BLaER1 (cell line): ENCODE measurements around the gene PI4KA.

ENCODE experiments used
- H3K27ac ChIP-seq: shearing (Covaris generic); formaldehyde crosslinking; 2 replicates; pipeline ENCODE4 v1.8.1; 2022
- H3K27me3 ChIP-seq: shearing (Covaris generic); formaldehyde crosslinking; 2 replicates; pipeline ENCODE4 v1.8.1; 2022
- H3K36me3 ChIP-seq: shearing (Covaris generic); formaldehyde crosslinking; 2 replicates; pipeline ENCODE4 v1.8.1; 2022
- H3K4me1 ChIP-seq: shearing (Covaris generic); formaldehyde crosslinking; 2 replicates; pipeline ENCODE4 v1.8.1; 2022
- H3K4me2 ChIP-seq: shearing (Covaris generic); formaldehyde crosslinking; 2 replicates; pipeline ENCODE4 v1.8.1; 2022
- H3K4me3 ChIP-seq: shearing (Covaris generic); formaldehyde crosslinking; 2 replicates; pipeline ENCODE4 v1.8.1; 2022
- H3K9ac ChIP-seq: shearing (Covaris generic); formaldehyde crosslinking; 2 replicates; pipeline ENCODE4 v1.8.1; 2022
- H3K9me3 ChIP-seq: shearing (Covaris generic); formaldehyde crosslinking; 2 replicates; pipeline ENCODE4 v1.8.1; 2022
- H4K20me1 ChIP-seq: shearing (Covaris generic); formaldehyde crosslinking; 2 replicates; pipeline ENCODE4 v1.8.1; 2022
- Cebpa-rat ChIP-seq: shearing (Covaris generic); IDR thresholded peaks from 2 replicates; pipeline ENCODE4 v1.8.1; 2022

The PI4KA gene

DNA sequence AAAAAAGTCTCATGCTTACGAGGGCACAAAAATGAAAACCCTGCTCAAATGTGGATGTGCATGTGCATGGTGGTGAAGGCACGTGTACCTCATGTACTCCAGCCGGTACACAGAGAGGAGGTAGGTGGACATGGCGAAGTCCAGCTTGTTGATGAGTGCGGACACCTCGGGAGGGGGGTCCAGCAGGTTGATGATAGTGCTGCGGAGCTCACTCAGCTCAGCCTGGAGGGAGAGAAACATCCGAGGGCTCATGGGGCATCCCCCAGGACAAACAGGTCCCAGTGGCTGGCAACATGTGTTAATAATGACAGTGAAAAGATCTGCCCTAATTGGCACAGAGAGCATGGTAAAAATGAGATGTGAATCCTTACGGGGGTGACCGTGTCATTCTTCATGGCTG is 93.9 kb downstream of the PI4KA start:
- no peaks in the 10 kb centered on the region for H4K20me1 ChIP-seq
- no peaks in the 10 kb centered on the region for H3K27me3 ChIP-seq
- H3K4me3 ChIP-seq, result no peak overlapping the region
- TF ChIP-seq Cebpa-rat, result no peak
- no peak overlapping the region for H3K9ac ChIP-seq
- H3K4me2 ChIP-seq, result no peak overlapping the region
- peaks cover 73% of the 10 kb centered on the region for H3K36me3 ChIP-seq
- no peaks in the 10 kb centered on the region for H3K9me3 ChIP-seq
- H3K27ac ChIP-seq, result no peak overlapping the region
- H3K4me1 ChIP-seq, result peaks cover 14% of the 10 kb centered on the region

DNA sequence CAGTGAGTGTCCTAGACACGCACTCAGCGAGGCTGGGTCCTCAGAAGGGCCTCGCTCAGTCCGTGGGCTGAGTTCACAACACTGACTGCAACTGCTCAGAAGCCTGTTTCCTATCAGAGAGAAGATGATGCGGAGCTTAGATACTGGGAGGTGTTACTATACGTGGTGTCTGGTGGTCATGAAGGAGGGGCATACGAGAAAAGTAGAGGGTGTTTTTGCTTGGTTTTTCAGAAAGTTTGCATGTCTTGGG is 94.2 kb downstream of the PI4KA start:
- Histone ChIP-seq H3K4me2 (no peak overlapping the region), H3K9me3 (no peaks in the 10 kb centered on the region), H3K27me3 (no peaks in the 10 kb centered on the region), H3K4me3 (no peak overlapping the region), H3K9ac (no peak overlapping the region), H3K36me3 (peaks cover 76% of the 10 kb centered on the region), H3K4me1 (peaks cover 11% of the 10 kb centered on the region), H3K27ac (no peak overlapping the region), H4K20me1 (no peaks in the 10 kb centered on the region)
- no peak for TF ChIP-seq Cebpa-rat

DNA sequence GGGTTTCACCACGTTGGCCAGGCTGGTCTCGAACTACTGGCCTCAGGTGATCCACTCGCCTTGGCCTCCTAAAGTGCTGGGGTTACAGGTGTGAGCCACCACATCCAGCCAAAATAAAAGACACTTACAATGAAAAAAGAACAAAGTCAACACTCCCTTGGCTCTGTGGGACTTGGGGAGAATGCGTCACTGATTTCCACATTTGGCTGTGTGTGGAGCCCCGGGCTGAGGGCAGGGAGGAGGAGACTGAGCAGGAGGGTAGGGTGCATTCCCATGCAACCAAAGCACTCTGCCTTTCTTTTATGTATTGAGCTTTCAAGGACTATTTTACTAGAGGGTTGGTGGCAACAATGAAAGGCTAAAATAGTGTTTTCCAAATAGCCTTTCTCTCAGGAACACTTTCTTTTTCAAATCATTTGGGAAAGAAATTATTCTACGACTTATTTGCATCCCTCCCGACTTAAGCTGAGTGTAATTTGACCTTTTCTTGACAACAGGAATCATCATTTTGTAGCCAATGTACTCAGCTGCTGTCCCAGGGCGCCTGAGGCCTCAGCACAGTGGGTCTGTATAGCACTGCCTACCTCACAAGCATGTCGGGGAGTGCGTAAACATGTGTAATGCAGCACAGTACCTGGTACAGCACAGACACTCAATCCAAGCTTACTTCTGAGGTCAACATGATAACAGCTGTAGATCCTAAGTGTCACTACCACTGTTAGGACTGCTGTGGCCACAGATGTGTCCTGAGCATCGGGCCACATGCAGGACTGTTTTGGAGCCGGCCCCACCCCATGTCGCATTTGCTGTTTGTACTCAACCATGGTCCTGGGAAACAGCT is 94.8 kb downstream of the PI4KA start:
- Histone ChIP-seq H3K9me3 (no peaks in the 10 kb centered on the region), H3K9ac (no peak overlapping the region), H3K27me3 (no peaks in the 10 kb centered on the region), H3K4me2 (no peak overlapping the region), H3K4me3 (no peak overlapping the region), H3K27ac (no peak overlapping the region), H3K4me1 (peaks cover 6% of the 10 kb centered on the region), H4K20me1 (no peaks in the 10 kb centered on the region), H3K36me3 (peaks cover 82% of the 10 kb centered on the region)
- no peak for TF ChIP-seq Cebpa-rat

DNA sequence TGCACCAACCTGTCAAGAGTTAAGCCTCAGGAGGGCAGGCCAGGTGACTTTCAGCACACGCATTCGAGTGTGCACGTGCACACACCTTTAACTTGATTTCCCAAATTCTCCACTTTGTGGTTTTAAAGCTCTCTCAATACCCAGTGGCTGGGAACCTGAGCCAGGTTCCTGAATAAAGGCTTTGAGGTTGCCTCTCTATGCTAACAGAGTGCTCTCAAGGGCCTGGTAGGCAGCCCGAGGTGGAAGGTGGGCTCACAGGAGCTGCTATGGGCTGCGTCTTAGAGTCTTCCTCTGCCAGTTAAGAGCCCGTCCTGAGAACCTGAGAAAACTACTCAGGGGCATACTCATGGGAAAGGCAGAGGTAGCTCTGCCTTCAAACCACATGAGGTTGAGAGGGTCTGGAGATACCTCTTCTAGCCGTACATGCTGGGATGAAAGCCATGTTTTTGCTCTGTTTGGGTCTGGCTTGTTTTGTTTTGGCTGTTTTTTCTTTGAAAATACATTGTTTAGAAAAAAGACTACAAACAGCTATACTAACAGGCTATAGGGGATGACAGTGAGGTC is 96.3 kb downstream of the PI4KA start:
- H3K27ac ChIP-seq, result no peak overlapping the region
- no peaks in the 10 kb centered on the region for H3K9me3 ChIP-seq
- no peak overlapping the region for H3K9ac ChIP-seq
- H3K36me3 ChIP-seq, result peaks cover 85% of the 10 kb centered on the region
- TF ChIP-seq Cebpa-rat, result no peak
- H3K27me3 ChIP-seq, result no peaks in the 10 kb centered on the region
- H3K4me3 ChIP-seq, result no peak overlapping the region
- no peaks in the 10 kb centered on the region for H4K20me1 ChIP-seq
- no peak overlapping the region for H3K4me2 ChIP-seq
- H3K4me1 ChIP-seq, result no peaks in the 10 kb centered on the region

DNA sequence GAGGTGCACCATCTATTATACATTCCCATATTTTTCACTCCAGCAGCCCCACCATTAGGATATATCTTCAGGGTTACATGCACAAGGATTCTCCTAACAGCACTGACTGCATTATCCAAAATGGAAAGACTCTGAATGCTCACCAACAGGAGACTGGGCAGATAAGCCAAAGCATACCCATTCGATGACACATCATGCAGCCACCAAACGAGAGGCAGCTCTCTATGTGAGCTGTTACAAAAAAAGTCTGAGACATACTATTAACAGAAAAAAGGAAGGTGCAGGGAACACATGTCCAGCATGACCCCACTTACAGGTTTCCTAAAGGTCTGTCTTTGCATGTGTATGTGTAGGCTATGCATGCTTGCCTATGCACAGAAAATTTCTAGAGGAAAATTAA is 97.1 kb downstream of the PI4KA start:
- H3K27me3 ChIP-seq, result no peaks in the 10 kb centered on the region
- peaks cover 89% of the 10 kb centered on the region for H3K36me3 ChIP-seq
- no peak overlapping the region for H3K4me3 ChIP-seq
- H3K4me1 ChIP-seq, result no peaks in the 10 kb centered on the region
- H4K20me1 ChIP-seq, result no peaks in the 10 kb centered on the region
- no peak overlapping the region for H3K27ac ChIP-seq
- H3K4me2 ChIP-seq, result no peak overlapping the region
- no peak overlapping the region for H3K9ac ChIP-seq
- H3K9me3 ChIP-seq, result no peaks in the 10 kb centered on the region
- no peak for TF ChIP-seq Cebpa-rat

DNA sequence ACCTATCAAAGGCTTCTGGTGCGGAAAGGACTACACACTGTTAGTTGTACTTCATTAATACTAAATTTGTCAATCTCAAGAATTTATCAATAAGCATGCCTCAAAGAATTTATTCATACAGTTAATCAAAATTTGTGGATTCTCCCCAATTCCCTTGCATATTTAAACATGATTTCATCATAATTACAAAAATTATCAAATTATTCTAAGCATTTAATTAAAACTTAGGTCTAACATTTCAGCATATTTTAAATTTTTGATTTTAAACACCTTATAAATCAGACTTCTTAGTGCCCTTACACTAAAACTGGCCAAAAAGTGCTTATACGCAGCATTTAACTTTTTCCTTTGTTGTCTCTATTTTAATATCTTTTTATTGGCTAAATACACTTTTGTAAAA is 98.5 kb downstream of the PI4KA start:
- no peaks in the 10 kb centered on the region for H4K20me1 ChIP-seq
- no peak overlapping the region for H3K4me2 ChIP-seq
- no peak overlapping the region for H3K9ac ChIP-seq
- peaks cover 91% of the 10 kb centered on the region for H3K36me3 ChIP-seq
- no peak overlapping the region for H3K4me3 ChIP-seq
- H3K4me1 ChIP-seq, result no peaks in the 10 kb centered on the region
- H3K9me3 ChIP-seq, result no peaks in the 10 kb centered on the region
- H3K27ac ChIP-seq, result no peak overlapping the region
- TF ChIP-seq Cebpa-rat, result no peak
- H3K27me3 ChIP-seq, result no peaks in the 10 kb centered on the region

DNA sequence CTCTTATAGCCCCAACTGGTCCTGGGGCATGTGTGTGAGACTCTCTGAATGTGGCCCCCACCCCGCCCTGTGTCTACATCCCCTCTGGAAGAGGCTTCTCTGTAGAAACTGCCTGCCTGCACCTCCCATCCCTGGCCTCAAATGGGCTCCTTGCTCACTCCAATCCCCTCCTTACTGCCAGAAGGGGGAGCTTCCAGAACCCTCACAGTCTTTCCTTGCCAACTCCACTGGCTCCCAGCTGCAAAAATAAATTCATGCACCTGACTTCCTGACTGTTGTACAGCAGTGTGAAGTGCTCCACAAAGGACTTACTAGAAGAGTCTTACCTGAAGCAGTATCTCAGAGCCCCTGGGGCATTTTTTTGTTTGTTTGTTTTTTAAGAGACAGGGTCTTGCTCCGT is 99.9 kb downstream of the PI4KA start:
- no peak overlapping the region for H3K9ac ChIP-seq
- no peaks in the 10 kb centered on the region for H3K4me1 ChIP-seq
- no peak for TF ChIP-seq Cebpa-rat
- H3K27ac ChIP-seq, result no peak overlapping the region
- peaks cover 89% of the 10 kb centered on the region for H3K36me3 ChIP-seq
- H3K27me3 ChIP-seq, result no peaks in the 10 kb centered on the region
- H4K20me1 ChIP-seq, result no peaks in the 10 kb centered on the region
- H3K9me3 ChIP-seq, result no peaks in the 10 kb centered on the region
- no peak overlapping the region for H3K4me2 ChIP-seq
- no peak overlapping the region for H3K4me3 ChIP-seq

DNA sequence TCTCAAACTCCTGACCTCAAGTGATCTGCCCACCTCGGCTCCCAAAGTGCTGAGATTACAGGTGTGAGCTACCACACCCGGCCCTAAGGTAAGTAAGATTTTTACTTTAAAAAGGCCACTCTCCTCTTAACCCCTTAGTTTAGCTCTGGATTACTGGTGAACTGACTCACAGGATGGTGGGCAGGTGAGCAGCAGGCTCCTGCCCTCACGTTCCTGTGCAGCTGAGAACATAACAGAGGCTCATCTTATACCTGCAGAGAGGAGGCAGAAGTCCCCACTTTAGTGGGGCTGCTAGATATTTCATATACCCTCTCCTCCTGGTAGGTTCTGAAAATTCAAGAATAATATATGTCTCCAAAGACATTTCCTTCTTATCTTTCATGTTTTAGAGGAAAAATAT is 101.8 kb downstream of the PI4KA start:
- H3K36me3 ChIP-seq, result peaks cover 84% of the 10 kb centered on the region
- no peak overlapping the region for H3K4me2 ChIP-seq
- no peak overlapping the region for H3K27ac ChIP-seq
- peaks cover 6% of the 10 kb centered on the region; the same call in 1 of the 2 replicates for H3K4me1 ChIP-seq
- no peaks in the 10 kb centered on the region for H3K27me3 ChIP-seq
- H3K9me3 ChIP-seq, result no peaks in the 10 kb centered on the region
- no peak overlapping the region for H3K4me3 ChIP-seq
- TF ChIP-seq Cebpa-rat, result no peak
- no peak overlapping the region for H3K9ac ChIP-seq
- no peaks in the 10 kb centered on the region for H4K20me1 ChIP-seq

DNA sequence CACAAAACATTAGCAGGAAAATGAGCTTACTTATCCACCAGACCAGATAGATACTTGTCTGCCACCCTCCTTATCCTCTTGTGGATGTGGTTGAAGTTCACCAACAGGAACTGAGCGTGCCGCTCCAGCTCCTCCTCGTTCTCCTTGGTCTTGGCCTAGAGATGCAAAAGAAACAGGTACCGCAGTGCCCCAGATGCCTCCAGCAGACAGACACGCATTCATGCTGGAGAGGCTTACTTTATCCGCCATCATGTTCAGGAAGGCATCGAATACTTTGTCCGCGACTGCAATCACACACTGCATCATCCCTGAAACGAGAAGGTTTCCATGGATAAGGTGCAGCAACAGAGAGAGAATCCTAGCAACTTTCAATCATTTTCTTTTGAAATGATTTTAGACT is 105.7 kb downstream of the PI4KA start:
- Histone ChIP-seq H3K9ac (no peak overlapping the region), H3K4me3 (no peak overlapping the region), H4K20me1 (peaks cover 12% of the 10 kb centered on the region; the same call in 1 of the 2 replicates), H3K27ac (no peak overlapping the region), H3K4me1 (peaks cover 43% of the 10 kb centered on the region), H3K9me3 (no peaks in the 10 kb centered on the region), H3K36me3 (peaks cover 83% of the 10 kb centered on the region), H3K27me3 (no peaks in the 10 kb centered on the region), H3K4me2 (no peak overlapping the region)
- TF ChIP-seq Cebpa-rat, result no peak

DNA sequence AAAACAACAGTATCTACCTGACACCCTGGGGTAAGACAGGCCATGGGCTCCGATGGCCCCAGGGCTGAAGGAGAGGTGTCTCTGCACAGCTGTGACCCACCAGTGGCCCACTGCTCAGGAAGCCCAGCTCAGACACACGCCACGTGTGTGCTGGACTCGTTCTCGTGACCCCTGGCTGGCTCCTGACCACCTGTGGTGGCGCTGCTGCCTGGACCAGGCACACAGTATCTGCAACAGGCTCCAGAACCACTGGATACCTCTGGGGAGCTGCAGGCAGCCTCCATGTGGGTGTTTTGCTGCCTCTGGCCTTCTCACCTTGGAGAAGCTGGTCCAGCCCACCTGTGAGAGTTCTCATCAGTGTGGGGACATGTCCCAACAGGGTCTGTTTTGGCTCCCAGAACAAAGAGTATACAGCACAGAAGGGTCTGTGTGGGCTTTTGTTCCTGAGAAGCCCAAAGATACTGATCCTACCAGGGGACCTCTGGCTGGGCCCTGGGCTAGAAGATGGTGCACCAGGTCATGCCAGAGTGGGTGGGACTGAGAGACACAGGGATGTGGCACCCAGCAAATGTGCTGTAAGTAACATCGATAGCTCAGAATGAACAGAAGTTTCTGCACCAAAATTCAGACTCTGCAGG is 106.4 kb downstream of the PI4KA start:
- Histone ChIP-seq H3K4me1 (peaks cover 43% of the 10 kb centered on the region), H3K27ac (no peak overlapping the region), H3K36me3 (peaks cover 83% of the 10 kb centered on the region), H3K4me2 (no peak overlapping the region), H3K4me3 (no peak overlapping the region), H3K9me3 (no peaks in the 10 kb centered on the region), H3K27me3 (no peaks in the 10 kb centered on the region), H4K20me1 (peaks cover 12% of the 10 kb centered on the region; the same call in 1 of the 2 replicates), H3K9ac (no peak overlapping the region)
- TF ChIP-seq Cebpa-rat, result no peak
